ENCODE data around the gene ZBTB18.

The ZBTB18 gene

DNA sequence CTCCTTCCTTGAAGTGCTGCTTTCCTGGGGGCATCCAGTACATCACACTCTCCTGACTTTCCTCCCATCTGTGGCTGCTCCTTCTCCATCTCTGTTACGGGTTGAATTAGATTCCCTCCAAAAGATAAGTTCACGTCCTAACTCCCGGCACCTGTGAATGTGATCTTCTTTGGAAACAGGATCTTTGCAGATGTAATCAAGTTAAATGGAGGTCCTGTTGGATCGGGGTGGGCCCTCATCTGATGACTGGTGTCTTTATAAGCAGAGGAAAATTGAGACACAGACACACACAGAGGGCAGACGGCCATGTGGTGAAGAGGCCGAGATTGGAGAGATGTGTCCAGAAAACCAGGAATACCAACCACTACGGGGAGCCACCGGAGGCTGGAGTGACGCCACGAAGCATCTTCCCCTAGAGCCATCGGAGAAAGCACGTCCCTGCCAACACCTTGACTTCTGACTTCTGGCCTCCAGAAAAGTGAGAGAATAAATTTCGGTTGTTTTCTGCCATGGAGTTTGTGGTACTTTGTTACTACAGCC lies 36.0 kb downstream of the ZBTB18 start:
- TF ChIP-seq, protein P1, sequence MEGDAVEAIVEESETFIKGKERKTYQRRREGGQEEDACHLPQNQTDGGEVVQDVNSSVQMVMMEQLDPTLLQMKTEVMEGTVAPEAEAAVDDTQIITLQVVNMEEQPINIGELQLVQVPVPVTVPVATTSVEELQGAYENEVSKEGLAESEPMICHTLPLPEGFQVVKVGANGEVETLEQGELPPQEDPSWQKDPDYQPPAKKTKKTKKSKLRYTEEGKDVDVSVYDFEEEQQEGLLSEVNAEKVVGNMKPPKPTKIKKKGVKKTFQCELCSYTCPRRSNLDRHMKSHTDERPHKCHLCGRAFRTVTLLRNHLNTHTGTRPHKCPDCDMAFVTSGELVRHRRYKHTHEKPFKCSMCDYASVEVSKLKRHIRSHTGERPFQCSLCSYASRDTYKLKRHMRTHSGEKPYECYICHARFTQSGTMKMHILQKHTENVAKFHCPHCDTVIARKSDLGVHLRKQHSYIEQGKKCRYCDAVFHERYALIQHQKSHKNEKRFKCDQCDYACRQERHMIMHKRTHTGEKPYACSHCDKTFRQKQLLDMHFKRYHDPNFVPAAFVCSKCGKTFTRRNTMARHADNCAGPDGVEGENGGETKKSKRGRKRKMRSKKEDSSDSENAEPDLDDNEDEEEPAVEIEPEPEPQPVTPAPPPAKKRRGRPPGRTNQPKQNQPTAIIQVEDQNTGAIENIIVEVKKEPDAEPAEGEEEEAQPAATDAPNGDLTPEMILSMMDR (IDR thresholded peaks at IDR 0.05) = no peak

DNA sequence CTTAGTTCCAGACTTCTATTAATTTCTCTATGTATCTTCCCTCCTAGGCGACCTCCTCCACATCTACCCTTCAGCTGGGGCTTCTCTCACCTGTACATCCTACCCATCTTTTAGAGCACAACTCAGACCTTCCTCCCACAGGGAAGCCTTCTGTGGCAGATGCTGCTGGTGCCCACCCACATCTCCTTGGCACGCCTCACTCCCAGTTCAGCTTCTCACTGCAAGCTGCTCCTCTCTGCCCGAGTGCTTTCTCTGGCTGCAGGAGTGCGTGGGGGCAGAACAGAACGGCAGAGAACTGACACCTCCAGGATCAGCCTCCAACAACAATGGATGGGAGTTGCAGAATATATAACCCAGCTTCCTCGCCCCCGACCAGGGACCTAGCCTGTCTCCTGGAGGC lies 36.5 kb downstream of the ZBTB18 start:
- TF ChIP-seq, protein P1 (IDR thresholded peaks at IDR 0.05) = no peak

- TF ChIP-seq, protein P1 (IDR thresholded peaks at IDR 0.05) = no peak
These were observed 37.1 kb downstream of the ZBTB18 start for GRCh38 chr1:244088161-244088560.

DNA sequence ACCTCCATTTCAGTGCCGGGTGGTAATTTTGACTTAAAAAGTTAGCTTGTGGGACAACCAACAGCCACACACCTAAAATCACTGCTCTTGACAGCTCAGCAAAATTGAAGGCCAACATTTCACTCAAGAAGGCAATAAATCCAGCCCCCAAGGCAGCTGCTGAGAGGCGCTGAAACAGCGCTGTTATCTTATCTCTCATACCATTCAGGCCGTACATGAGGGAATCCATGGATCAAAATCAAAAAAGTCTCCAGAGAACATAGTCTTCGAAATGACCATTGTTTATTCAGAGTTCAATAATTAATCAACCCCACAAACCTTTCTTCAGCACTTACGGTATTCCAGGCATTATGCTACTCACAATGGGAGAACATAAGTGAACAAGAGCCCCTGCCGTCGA lies 38.5 kb downstream of the ZBTB18 start:
- TF ChIP-seq, protein P1 (IDR thresholded peaks at IDR 0.05) = no peak

DNA sequence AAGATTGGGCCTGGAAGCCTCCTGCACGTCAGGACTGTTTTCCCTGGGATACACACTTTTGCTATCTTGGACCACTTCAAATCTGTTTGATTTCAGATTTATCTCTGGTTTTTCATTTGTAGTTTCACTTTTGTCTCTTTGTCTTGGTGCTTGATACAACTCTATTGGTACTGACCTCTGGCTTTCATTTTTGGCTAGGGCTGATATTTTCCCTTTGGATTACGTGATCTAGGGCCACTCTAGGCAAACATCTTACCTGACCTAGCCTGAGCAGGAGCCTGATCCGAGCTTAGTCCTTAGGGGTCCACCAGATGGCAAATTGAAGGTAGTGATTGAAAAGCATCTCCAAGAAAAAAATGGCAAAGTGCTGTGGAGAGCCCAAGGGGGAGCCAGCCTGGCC lies 39.6 kb downstream of the ZBTB18 start:
- TF ChIP-seq, protein P1 (IDR thresholded peaks at IDR 0.05) = no peak

- TF ChIP-seq, protein P1 (IDR thresholded peaks at IDR 0.05) = no peak
These were observed 41.3 kb downstream of the ZBTB18 start for GRCh38 chr1:244092293-244092963.

DNA sequence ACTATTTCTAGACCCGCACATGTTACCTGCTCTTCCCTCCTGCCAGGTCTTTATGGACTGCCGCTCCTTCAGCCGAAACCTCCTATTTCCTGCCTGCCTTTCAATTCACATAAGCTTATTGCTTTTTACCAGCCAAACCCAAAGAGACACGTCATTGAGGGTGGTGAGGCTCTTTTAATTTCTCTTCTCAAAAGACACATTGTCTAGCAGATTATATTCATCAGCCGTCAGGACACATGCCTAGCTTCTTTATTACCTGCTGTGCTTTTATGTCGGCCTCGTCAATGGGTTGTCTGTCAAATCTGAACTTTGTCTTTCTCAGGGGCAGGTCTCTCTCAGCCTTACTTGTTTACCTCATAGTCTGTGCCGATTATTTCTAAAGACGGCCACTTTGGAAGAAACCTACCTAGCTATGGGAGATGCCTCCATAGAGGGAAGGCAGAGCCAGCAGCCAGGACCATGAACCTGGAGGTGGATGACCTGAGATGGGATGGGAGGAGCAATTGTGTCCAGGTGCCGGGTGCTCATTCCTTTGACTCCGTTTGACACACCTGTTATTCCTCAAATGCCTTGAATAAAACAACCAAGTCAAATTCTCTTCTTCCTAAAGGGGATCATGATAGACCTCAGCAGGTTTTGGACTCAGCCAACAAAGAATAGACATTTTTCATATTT lies 42.0 kb downstream of the ZBTB18 start:
- TF ChIP-seq, protein P1 (IDR thresholded peaks at IDR 0.05) = no peak

All from LNCAP (cell line).